SK-N-MC (cell line): ENCODE measurements around the gene ADAM8.

ENCODE experiments used
- EZH2 ChIP-seq: fragments of 200-600 bp; sonication (generic); IDR thresholded peaks from one replicate; pipeline ENCODE4 v1.6.1; 2017; ENCODE audit warnings: antibody characterized with exemption
- POLR2AphosphoS5 ChIP-seq: IDR thresholded peaks from 2 replicates; pipeline ENCODE4 v1.6.1; 2012; ENCODE audit warnings: mild to moderate bottlenecking, low read depth, low read length, borderline replicate concordance

DNA sequence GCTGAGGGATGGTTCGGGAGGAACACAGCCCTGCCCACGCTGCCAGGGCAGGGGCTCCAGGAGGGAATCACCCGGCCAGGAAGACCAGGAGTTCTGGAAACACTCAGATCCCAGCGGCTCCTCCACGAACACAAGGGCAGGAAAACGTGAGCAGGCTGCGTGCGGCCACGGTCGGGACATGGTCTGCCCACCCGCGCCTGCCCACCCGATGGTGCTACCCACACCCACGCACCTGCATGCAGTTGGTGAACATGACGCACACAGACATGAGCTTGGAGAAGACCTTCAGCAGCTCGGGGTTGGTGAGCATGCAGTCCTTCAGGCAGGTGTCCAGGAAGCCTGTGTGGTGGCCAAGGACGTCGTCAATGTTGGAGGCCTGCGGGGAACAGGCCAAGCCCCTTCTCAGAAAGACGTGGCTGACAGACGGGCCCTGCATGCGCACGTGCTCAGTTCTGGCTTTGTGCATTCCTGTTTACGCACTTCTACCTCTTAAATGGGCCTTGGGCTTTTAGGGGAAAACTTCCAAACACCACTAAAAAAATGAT is 6.2 kb upstream of the ADAM8 start:
- TF ChIP-seq POLR2AphosphoS5, result no peak
- no peak for TF ChIP-seq EZH2
